Calu3 (cell line): ENCODE data around the gene IGF1R. TPM values are rescaled to one million over a fixed set of nuclear protein-coding genes. Genes with fewer than 3 reads are reported as not detected.

Experiments
- BruUV-seq: library from RNA; stranded (reverse); fragments of 400-500 nt; replicated peaks from 2 replicates; lab custom pipeline; 2021; lab: Mats Ljungman, UMichigan
- CTCF ChIA-PET: fragments of 300-600 bp; sonication (Branson Sonifier 250); formaldehyde crosslinking; loops from one replicate; lab custom pipeline; 2022; ENCODE audit warnings: antibody characterized with exemption; lab: Charles Lee
- DNase-seq: peaks from one replicate; pipeline ENCODE4 v3.0.0; 2022
- H3K27ac Mint-ChIP-seq: one replicate; pipeline ENCODE4 v1.8.0; 2022; ENCODE audit warnings: mixed read lengths; ENCODE audit not compliant: unreplicated experiment
- H3K27me3 Mint-ChIP-seq: one replicate; pipeline ENCODE4 v1.8.0; 2022; ENCODE audit warnings: mixed read lengths; ENCODE audit not compliant: unreplicated experiment
- H3K36me3 Mint-ChIP-seq: one replicate; pipeline ENCODE4 v1.8.0; 2022; ENCODE audit warnings: mild to moderate bottlenecking, moderate library complexity, mixed read lengths; ENCODE audit not compliant: insufficient read depth, unreplicated experiment
- H3K4me1 Mint-ChIP-seq: one replicate; pipeline ENCODE4 v1.8.0; 2022; ENCODE audit warnings: mild to moderate bottlenecking, low read depth, mixed read lengths; ENCODE audit not compliant: unreplicated experiment
- H3K4me3 Mint-ChIP-seq: one replicate; pipeline ENCODE4 v1.8.0; 2022; ENCODE audit warnings: mild to moderate bottlenecking, low read depth, moderate library complexity, mixed read lengths; ENCODE audit not compliant: unreplicated experiment
- H3K9me3 Mint-ChIP-seq: one replicate; pipeline ENCODE4 v1.8.0; 2022; ENCODE audit warnings: low read depth, mixed read lengths; ENCODE audit not compliant: unreplicated experiment
- CTCF ChIP-seq: fragments of 200-600 bp; IDR thresholded peaks from one replicate; pipeline ENCODE4 v1.8.0; 2022; ENCODE audit warnings: antibody characterized with exemption; ENCODE audit not compliant: unreplicated experiment
- intact Hi-C: fragments of 100-400 bp; cut with micrococcal nuclease; formaldehyde crosslinking; loops from one replicate; pipeline ENCODE4 v1.10.0; 2022; ENCODE audit not compliant: unreplicated experiment
- total RNA-seq: library from RNA; stranded (reverse); gene quantifications from 2 replicates; pipeline ENCODE4 v1.2.3, GENCODE V29; 2022

Gene IGF1R
- total RNA-seq, 1 experiment from 2014 or later = 73.9 TPM

GRCh38 chr15:98713585-98714001, 65.3 kb downstream of the IGF1R start:
- intact Hi-C loops = no loop called here
- Mint-ChIP-seq H3K4me1 (peaks cover 47% of the 10 kb centered on the region), H3K27me3 (no peaks in the 10 kb centered on the region), H3K4me3 (no peak overlapping the region), H3K27ac (no peak overlapping the region), H3K9me3 (peaks cover 9% of the 10 kb centered on the region), H3K36me3 (peaks cover 9% of the 10 kb centered on the region)
- BruUV-seq = no TSS peak
- no peak for TF ChIP-seq CTCF
- CTCF ChIA-PET = interaction anchor here (1.2 to 2.1 kb wide), 2 partner anchors 10 to 60 kb away, joined by 3 to 9 read pairs; no protein-coding TSS in a partner anchor
- peak; percentile 58 for DNase-seq

DNA sequence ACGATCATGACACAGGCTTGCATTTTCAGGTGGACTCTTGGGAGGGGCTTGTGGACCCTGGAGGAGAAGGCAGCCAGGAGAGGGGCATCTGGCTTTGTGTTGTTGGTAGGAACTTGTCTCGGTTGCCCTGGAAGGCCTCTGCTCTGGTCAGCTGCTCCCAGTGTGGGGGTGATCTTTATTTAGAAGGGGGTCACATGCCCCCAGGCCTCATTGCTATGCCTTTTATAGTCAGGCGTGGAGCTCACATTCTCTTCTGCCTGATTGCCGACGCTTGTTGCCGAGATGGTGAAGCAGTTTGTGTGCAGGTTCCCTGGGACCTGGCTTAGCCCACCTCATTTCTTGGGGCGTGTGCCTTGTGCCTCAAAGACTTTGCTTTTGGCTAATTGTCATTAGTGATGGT, 66.6 kb downstream of the IGF1R start:
- TF ChIP-seq CTCF = no peak
- Mint-ChIP-seq H3K27me3 (no peaks in the 10 kb centered on the region), H3K27ac (no peak overlapping the region), H3K36me3 (peaks cover 9% of the 10 kb centered on the region), H3K4me3 (no peak overlapping the region), H3K9me3 (peaks cover 9% of the 10 kb centered on the region), H3K4me1 (peaks cover 46% of the 10 kb centered on the region)
- no TSS peak for BruUV-seq
- DNase-seq = no peak
- intact Hi-C loops = no loop called here
- CTCF ChIA-PET = interaction anchor here (0.7 to 2.1 kb wide), 3 partner anchors 9 to 62 kb away, joined by 3 to 9 read pairs (median 7); no protein-coding TSS in a partner anchor

DNA sequence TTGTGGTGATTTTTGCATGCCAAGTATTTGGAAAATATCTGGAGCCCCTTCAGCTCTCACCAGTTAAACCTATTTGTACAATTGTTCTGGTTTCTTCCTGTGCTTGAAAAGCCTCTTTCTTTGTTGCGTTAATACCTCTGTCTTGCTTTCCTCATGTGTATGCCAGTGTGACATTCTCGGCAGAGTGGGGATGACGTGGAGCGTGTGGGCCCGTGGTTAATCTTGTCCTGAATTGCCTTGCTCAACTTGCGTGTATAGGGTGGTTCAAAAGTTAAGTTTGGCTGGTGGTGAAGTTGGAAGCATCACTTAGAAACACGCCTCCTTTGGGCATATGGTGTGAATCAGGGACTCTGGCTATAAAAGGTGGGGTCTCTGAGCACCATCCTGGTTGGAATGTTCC, 67.1 kb downstream of the IGF1R start:
- Mint-ChIP-seq H3K4me3 (no peak overlapping the region), H3K9me3 (peaks cover 9% of the 10 kb centered on the region), H3K27ac (no peak overlapping the region), H3K27me3 (no peaks in the 10 kb centered on the region), H3K36me3 (peaks cover 9% of the 10 kb centered on the region), H3K4me1 (peaks cover 46% of the 10 kb centered on the region)
- BruUV-seq = no TSS peak
- CTCF ChIA-PET = interaction anchor here (2.1 kb wide), 1 partner anchor 8 kb away, joined by 9 read pairs; no protein-coding TSS in a partner anchor
- TF ChIP-seq CTCF = no peak
- intact Hi-C loops = no loop called here
- DNase-seq = no peak

DNA sequence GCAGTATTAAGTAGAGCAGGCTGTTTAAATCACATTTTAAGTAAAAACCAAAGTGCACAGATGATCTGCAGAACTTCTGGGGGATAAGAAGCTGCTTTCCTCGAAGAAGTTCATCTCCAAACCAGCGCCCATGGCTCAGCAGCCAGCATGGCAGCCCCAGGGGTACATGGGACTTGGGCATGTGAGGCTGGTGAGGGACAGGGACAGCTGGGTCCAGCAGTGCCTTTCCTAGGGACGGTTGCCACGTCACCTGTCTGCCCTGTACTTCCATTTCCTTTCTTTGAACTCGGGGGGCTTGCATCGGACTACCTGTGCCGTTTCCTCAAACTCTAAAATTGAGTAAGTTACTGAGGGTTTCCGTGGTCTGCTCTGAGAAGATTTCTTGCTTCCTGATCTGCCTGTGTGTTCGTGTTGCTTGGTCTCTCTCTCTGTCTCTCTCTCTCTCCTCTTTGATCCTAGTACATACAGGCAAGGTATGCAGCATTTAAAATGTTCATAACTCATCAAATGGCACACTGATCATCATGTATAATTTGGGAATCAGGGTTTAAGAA, 67.6 kb downstream of the IGF1R start:
- TF ChIP-seq CTCF = no peak
- DNase-seq = no peak
- H3K9me3 Mint-ChIP-seq = peaks cover 8% of the 10 kb centered on the region
- H3K4me1 Mint-ChIP-seq = peaks cover 46% of the 10 kb centered on the region
- H3K27ac Mint-ChIP-seq = no peak overlapping the region
- BruUV-seq = no TSS peak
- H3K27me3 Mint-ChIP-seq = no peaks in the 10 kb centered on the region
- intact Hi-C loops = no loop called here
- H3K4me3 Mint-ChIP-seq = no peak overlapping the region
- CTCF ChIA-PET = no interaction called here
- H3K36me3 Mint-ChIP-seq = peaks cover 9% of the 10 kb centered on the region
